ENCODE results near the gene SLC2A4. TPM values are rescaled to one million over a fixed set of nuclear protein-coding genes. Genes with fewer than 3 reads are reported as not detected.

The SLC2A4 gene
- total RNA-seq, result 10 to 100 TPM; 13.5 to 21.3 TPM
- long read RNA-seq, donor 1, partial matches to known transcripts, result 1 of 4 reads
- long read RNA-seq, donor 1, other reads (novel, unspliced or antisense), result 2 of 4 reads
- long read RNA-seq, donor 2, partial matches to known transcripts, result 1 of 5 reads
- long read RNA-seq, donor 2, other reads (novel, unspliced or antisense), result 1 of 5 reads

- intact Hi-C loops (cut with DNase I), result loop anchor here (2.0 to 10.0 kb wide), 3 partner anchors 15 to 451 kb away; partner anchors contain the start of gene SLC16A11 (in 1 of the 2)
- peak; percentile 98 for DNase-seq (ENCODE audit: low spot score)
These were observed at the start of gene SLC2A4 for GRCh38 chr17:7281074-7281952. SLC2A4 (plus strand) TSS chr17:7281718; CDS start chr17:7281935, 217 bp downstream.

GRCh38 chr17:7232114-7232513 lies 49.4 kb upstream of the SLC2A4 start:
- DNase-seq (ENCODE audit: low spot score), result no peak
- intact Hi-C loops (cut with DNase I), result loop anchor here in 1 of 2 donors (5.0 kb wide), 1 partner anchor 915 kb away; no protein-coding TSS in a partner anchor

DNA sequence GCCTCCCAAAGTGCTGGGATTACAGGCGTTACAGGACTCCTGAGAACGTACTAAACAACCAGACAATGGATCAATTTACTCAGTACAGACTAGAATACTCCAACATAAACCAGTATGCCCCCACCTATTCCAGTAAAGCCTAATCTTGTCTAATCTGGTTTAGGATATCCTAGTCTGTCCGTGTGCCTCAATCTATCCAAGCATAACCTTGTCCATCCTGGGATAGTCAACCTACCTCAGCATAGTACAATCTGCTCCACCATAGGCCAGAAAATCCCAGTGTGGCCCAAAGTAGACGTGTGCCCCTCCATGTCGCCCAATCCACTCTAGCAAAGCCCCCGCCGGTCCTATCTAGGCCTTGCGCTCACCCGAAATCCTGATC lies 47.8 kb upstream of the SLC2A4 start:
- intact Hi-C loops (cut with DNase I), result loop anchor here in 1 of 2 donors (5.0 kb wide), 1 partner anchor 914 kb away; no protein-coding TSS in a partner anchor
- no peak for DNase-seq (ENCODE audit: low spot score)

DNA sequence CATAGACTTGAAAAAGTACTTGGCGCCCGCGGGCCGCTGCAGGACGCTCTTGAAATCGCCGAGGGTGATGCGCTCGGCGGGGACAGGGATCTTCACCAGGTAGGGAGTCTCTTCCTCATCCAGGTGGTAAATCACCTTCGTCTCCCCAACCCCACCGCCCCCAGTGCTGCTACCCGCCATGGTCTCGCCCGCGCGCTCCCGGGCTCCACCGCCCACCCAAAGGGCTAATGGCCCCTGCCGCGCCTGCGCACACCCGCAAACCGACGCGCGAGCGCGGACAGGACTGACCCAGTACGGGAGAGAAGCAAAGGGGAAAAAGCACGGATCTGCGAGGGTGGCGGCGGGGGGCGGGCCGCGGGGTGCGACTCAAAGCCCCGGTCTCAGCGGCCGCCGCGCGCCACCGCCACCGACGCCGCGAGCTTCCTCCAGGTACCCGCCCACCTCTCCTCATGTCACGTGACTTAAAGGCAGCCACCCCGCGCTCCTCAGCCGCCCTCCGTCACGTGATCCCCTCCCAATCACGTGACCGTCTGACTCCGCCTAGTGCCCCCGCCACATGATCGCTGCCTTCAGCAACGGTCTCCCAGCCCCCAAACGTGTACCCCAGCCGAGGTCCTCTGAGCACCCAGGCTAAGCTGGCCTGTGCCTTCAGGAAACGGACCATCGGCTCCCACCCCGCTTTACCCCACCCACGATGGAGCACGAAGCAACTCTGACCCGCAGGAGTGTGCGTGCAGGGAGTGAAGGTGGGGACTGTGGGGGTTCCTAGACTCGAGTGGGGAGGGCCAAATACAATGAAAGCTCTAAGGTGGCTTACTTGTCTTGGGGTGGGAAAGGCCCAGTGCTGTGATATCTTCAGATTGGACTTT lies 47.2 kb upstream of the SLC2A4 start, which contains the start of gene DVL2:
Gene DVL2 (minus strand): TSS at position 435 of the 869 bp plus-strand sequence. CDS start 255 bp downstream, at position 180.
- DNase-seq (ENCODE audit: low spot score), result peak; percentile 98
- intact Hi-C loops (cut with DNase I), result loop anchor here in 1 of 2 donors (5.0 kb wide), 1 partner anchor 913 kb away; no protein-coding TSS in a partner anchor

- intact Hi-C loops (cut with DNase I), result no loop called here
- no peak for DNase-seq (ENCODE audit: low spot score)
These were observed 45.5 kb upstream of the SLC2A4 start for GRCh38 chr17:7235693-7236665.

GRCh38 chr17:7236808-7237207 lies 44.7 kb upstream of the SLC2A4 start:
- DNase-seq (ENCODE audit: low spot score), result no peak
- intact Hi-C loops (cut with DNase I), result no loop called here

DNA sequence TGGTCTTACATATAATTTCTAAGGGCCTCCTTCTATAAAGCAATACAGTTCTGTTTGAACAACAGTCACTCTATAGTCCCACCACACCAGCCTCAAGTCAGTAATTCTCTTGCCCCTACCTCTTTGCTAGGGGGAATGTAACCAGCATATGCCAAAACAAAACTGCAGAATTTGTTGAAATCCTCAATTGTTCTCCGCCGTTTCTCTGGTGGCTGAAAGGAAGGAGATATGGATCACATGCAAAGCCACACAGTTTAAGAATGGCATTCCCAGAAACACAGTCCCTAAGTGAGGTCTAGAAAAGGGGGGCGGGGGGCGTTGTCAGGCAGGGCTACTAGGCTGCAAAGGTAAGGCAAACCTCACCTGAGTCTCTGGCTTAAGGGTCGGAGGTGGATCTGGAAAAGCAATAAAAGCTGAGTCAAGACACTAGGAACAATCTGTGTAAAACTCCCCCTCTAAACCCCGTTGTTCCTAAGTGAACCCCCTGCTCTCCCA lies 44.2 kb upstream of the SLC2A4 start:
- no peak for DNase-seq (ENCODE audit: low spot score)
- intact Hi-C loops (cut with DNase I), result no loop called here

DNA sequence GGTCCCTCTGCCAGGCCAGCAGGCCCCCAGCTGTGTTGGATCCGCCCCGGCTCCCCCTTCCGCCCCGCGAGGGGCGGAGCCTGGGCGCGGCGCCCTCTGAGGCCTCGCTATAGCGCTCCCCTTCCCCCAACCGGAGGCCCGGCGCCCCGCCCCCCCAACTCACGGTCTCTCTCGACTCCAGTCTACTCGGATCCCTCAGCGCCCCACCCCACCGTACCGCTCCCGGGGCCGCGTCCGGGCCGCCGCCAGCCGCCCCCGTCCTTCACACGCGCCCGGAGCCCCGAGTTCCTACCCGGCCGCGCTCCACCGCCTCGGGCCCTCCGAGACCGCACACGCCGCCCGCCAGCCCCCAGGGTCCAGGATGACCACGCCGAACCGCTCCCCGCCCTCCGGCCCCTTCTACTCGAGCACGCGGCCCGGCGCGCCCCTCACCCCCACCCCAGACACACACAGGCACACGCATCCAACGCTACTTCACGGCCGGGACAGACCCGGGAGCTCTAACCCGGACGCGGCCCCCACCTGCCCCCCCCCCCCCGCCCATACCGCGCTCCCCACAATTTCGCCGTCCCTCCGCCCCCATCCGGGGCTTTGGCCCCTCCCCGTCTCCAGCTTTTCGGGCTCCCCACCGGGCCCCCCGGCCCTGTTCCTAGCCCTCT lies 43.6 kb upstream of the SLC2A4 start:
- DNase-seq (ENCODE audit: low spot score), result peak; percentile 94

GRCh38 chr17:7238420-7239090 lies 43.0 kb upstream of the SLC2A4 start:
- intact Hi-C loops (cut with DNase I), result no loop called here

More for the DNA sequence above, 43.6 kb upstream of the SLC2A4 start:
- intact Hi-C loops (cut with DNase I), result no loop called here

GRCh38 chr17:7239091-7240027 lies 42.2 kb upstream of the SLC2A4 start, which contains the start of gene PHF23:
PHF23 (minus strand) TSS chr17:7239457; CDS start chr17:7239279, 178 bp downstream.
- DNase-seq (ENCODE audit: low spot score), result peak; percentile 100
- intact Hi-C loops (cut with DNase I), result no loop called here

More at GRCh38 chr17:7238420-7239090, 43.0 kb upstream of the SLC2A4 start:
- DNase-seq (ENCODE audit: low spot score), result no peak

DNA sequence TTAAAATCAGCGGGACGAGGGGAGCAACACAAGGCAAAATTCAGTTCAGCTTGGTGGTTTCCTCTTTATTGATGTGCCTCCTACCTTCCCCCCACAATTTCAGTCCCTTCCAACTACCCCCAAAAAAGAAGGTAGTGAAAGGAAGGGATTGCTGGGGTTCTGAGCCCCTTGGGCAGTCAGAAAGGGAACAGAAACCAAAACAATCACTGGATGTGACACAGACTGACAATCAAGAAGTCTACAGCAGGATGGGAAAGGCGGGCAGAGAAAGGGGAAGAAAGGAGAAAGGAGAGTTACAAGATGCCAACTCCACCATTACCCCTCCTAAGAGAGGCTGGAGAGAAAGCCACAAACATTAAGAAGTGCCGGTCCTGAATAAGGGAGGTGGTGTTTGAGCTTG lies 41.1 kb upstream of the SLC2A4 start:
- intact Hi-C loops (cut with DNase I), result no loop called here

DNA sequence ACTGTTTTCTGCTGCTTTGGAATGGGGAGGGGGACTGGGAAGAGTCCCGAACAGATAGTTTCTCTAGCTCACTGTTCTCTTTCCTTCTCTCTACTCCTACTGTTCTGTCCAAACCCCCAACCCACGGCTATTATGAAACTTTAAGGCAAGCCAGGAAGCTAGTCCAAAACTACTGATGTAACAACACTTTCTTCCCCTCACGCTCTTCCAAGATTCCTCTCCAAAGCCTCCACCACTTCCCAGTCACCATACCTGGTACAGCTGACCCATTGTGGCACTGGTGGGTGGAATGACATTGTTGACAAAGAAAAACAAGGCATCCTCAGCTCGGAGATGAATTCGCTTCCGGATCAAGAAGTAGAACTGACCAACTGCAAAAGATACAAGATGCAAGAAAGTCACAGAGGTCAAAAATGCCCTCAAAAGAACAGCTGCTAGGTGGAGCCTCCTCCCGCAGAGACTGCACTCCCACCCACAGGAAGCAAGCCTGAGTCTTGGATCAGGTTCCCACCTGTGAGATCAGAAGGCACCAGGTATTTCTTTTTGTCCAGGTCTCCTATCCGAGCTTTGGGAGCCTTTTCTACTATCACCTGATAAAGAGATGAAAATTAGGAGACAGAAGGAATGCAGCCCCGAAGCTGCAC lies 40.3 kb upstream of the SLC2A4 start:
- intact Hi-C loops (cut with DNase I), result no loop called here
- DNase-seq (ENCODE audit: low spot score), result no peak

More for the DNA sequence above, 41.1 kb upstream of the SLC2A4 start:
- DNase-seq (ENCODE audit: low spot score), result no peak

- peak; percentile 99 for DNase-seq (ENCODE audit: low spot score)
- intact Hi-C loops (cut with DNase I), result no loop called here
These were observed 39.5 kb upstream of the SLC2A4 start, which contains the start of gene GABARAP for GRCh38 chr17:7241783-7242716. GABARAP (minus strand) TSS chr17:7242449; CDS start chr17:7242330, 119 bp downstream.
